ENCODE data around the gene SMIM44.

Gene SMIM44

DNA sequence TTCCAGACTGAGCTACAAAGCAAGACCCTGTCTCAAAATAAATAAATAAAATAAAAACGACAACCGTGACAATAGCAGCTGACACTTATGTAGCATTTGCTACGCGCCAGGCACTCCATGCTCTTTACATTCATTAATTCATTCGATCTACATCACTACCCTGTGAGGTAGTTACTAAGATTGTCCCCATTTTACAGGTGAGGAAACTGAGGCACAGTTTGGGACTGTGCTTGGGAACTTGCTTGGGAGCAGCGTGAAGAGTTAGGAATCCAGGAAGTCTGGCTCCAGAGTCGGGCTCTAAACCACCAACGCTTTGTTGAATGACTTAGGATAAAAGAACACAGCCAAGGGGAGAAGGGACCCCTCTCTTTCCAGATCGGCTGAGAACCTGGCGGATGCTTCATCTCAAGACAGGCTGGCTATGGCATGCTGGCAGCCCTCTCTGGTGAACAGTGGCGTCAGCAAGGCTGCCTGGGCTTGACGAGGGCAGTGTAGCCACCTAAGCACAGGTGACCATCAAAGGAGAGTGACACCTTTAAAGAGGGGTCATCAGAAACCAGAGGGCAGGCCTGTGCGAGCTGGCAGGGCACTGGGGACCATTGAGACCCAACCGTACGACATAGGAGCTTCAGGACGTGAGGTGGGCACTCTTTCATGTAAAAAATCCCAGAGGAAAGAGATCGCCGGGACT, 16.6 kb upstream of the SMIM44 start:
- TF ChIP-seq, protein P1, sequence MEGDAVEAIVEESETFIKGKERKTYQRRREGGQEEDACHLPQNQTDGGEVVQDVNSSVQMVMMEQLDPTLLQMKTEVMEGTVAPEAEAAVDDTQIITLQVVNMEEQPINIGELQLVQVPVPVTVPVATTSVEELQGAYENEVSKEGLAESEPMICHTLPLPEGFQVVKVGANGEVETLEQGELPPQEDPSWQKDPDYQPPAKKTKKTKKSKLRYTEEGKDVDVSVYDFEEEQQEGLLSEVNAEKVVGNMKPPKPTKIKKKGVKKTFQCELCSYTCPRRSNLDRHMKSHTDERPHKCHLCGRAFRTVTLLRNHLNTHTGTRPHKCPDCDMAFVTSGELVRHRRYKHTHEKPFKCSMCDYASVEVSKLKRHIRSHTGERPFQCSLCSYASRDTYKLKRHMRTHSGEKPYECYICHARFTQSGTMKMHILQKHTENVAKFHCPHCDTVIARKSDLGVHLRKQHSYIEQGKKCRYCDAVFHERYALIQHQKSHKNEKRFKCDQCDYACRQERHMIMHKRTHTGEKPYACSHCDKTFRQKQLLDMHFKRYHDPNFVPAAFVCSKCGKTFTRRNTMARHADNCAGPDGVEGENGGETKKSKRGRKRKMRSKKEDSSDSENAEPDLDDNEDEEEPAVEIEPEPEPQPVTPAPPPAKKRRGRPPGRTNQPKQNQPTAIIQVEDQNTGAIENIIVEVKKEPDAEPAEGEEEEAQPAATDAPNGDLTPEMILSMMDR (IDR thresholded peaks at IDR 0.05; ENCODE audit: insufficient read depth, missing control alignments), result no peak
- FAIRE-seq (no peak), DNase-seq (ENCODE audit: insufficient read length, low spot score) (no peak)

- TF ChIP-seq, protein P1 (IDR thresholded peaks at IDR 0.05; ENCODE audit: insufficient read depth, missing control alignments), result no peak
- no peak for DNase-seq (ENCODE audit: insufficient read length, low spot score)
- no peak for FAIRE-seq
These were observed 14.7 kb upstream of the SMIM44 start for GRCh38 chr19:3497757-3498520.

DNA sequence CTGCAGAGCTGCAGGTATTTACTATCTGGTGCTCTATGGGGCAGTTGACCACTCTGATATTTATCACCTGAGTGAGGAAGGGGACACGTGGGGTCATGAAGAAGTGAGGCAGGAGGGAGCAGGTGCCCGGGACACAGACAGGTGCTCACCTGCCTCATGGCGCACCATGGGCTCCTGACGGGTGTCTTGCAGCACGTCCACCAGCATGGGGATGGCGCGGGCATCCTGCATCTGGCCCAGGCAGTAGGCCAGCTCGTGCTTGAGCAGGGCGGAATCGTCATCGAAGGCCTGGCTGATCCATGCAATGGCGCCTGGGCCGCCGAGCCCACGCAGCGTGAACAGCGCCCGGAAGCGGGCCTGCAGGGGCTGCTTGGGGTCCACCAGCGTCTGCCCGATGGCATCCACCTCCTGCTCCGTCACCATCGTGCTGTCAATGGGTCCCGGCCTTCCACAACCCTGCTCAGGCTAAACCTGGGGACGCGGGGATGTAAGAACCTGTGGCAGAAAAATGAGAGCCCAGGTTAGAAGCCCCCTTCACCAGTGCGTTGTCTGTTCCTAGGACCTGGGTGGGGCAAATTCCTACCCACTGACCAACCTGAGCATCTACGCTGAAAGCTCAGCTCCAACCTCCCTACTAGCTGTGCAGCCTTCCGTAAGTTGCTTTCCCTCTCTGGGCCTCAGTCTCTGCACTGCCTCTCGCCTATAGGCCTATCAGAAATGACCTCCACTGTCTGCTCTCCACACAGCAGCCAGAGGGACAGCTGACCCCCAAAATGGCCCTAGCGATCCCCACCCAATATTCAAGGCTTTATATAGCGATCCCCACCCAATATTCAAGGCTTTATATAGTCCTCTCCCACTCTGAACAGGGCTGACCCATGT, 13.4 kb upstream of the SMIM44 start:
- FAIRE-seq, result no peak
- TF ChIP-seq, protein P1 (IDR thresholded peaks at IDR 0.05; ENCODE audit: insufficient read depth, missing control alignments), result no peak
- DNase-seq (ENCODE audit: insufficient read length, low spot score), result no peak

- DNase-seq (ENCODE audit: insufficient read length, low spot score), result no peak
- TF ChIP-seq, protein P1 (IDR thresholded peaks at IDR 0.05; ENCODE audit: insufficient read depth, missing control alignments), result no peak
- no peak for FAIRE-seq
These were observed 11.3 kb upstream of the SMIM44 start for GRCh38 chr19:3494559-3494958.

- FAIRE-seq, result no peak
These were observed 10.8 kb upstream of the SMIM44 start for GRCh38 chr19:3494051-3494450.

GRCh38 chr19:3493651-3494050, 10.4 kb upstream of the SMIM44 start:
- FAIRE-seq (no peak), DNase-seq (ENCODE audit: insufficient read length, low spot score) (no peak)
- TF ChIP-seq, protein P1 (IDR thresholded peaks at IDR 0.05; ENCODE audit: insufficient read depth, missing control alignments), result no peak

More at GRCh38 chr19:3494051-3494450, 10.8 kb upstream of the SMIM44 start:
- DNase-seq (ENCODE audit: insufficient read length, low spot score), result peak; percentile 70
- TF ChIP-seq, protein P1 (IDR thresholded peaks at IDR 0.05; ENCODE audit: insufficient read depth, missing control alignments), result no peak
